H1 (cell line): ENCODE measurements around the gene GSE1.

Source experiments
- BACH1 ChIP-seq: IDR thresholded peaks from 2 replicates; pipeline ENCODE4 v1.6.1; 2012; ENCODE audit warnings: low read length, improper control_type of control experiment
- EZH2 ChIP-seq: fragments of 200-600 bp; sonication (generic); IDR thresholded peaks from 2 replicates; pipeline ENCODE4 v1.7.1; 2012; ENCODE audit warnings: low read depth, mild to moderate bottlenecking, moderate library complexity, low read length, inconsistent platforms; ENCODE audit not compliant: severe bottlenecking
- JUND ChIP-seq: IDR thresholded peaks from 2 replicates; pipeline ENCODE4 v1.6.1; 2011; ENCODE audit warnings: mild to moderate bottlenecking, improper control_type of control experiment, low read length
- POLR2A ChIP-seq, 2 experiments: IDR thresholded peaks; 1 replicate in 1 of 2; 2 replicates in 1 of 2; pipeline ENCODE4 v1.6.1; 2011; ENCODE audit warnings: low read depth in 2 of 2, low read length in 2 of 2, mild to moderate bottlenecking in 2 of 2; ENCODE audit errors: control extremely low read depth in 1 of 2
- POLR2AphosphoS5 ChIP-seq: IDR thresholded peaks from 2 replicates; pipeline ENCODE4 v1.6.1; 2011; ENCODE audit warnings: low read depth, low read length
- RAD21 ChIP-seq, 2 experiments: IDR thresholded peaks in 1 of 2; conservative IDR thresholded peaks in 1 of 2; 2 replicates each; pipeline ENCODE4 v1.6.1; 2011; ENCODE audit warnings: low read depth in 2 of 2, low read length in 2 of 2, improper control_type of control experiment in 1 of 2, inconsistent platforms in 1 of 2, mild to moderate bottlenecking in 1 of 2, moderate library complexity in 1 of 2
- SIRT6 ChIP-seq: IDR thresholded peaks from one replicate; pipeline ENCODE4 v1.7.1; 2012; ENCODE audit warnings: low read length, inconsistent platforms
- YY1 ChIP-seq: IDR thresholded peaks from 2 replicates; pipeline ENCODE4 v1.6.1; 2011; ENCODE audit warnings: low read depth, mild to moderate bottlenecking, low read length
- TF ChIP-seq, protein P1 (sequence below), 3 experiments: IDR thresholded peaks; 1 replicate in 2 of 3; 2 replicates in 1 of 3; pipeline versions ENCODE4 v1.5.1 to v1.6.1; 2011; ENCODE audit warnings: low read length in 3 of 3, mild to moderate bottlenecking in 3 of 3, inconsistent platforms in 2 of 3, low read depth in 1 of 3, moderate library complexity in 1 of 3; ENCODE audit not compliant: insufficient read depth in 1 of 3; ENCODE audit errors: control extremely low read depth in 1 of 3

GRCh38 chr16:85608515-85608885 is 4.6 kb upstream of the GSE1 start:
- TF ChIP-seq RAD21 (IDR thresholded peaks at IDR 0.05 in 1 of 2, conservative IDR thresholded peaks at IDR 0.05 in 1 of 2; ENCODE audit: low read depth in 2 of 2, low read length in 2 of 2) (no peak), POLR2A (IDR thresholded peaks at IDR 0.05; ENCODE audit: control extremely low read depth in 1 of 2, low read depth in 2 of 2, low read length in 2 of 2) (no peak), YY1 (no peak), JUND (no peak), POLR2AphosphoS5 (no peak), SIRT6 (no peak), BACH1 (no peak), EZH2 (no peak)
- TF ChIP-seq, protein P1, sequence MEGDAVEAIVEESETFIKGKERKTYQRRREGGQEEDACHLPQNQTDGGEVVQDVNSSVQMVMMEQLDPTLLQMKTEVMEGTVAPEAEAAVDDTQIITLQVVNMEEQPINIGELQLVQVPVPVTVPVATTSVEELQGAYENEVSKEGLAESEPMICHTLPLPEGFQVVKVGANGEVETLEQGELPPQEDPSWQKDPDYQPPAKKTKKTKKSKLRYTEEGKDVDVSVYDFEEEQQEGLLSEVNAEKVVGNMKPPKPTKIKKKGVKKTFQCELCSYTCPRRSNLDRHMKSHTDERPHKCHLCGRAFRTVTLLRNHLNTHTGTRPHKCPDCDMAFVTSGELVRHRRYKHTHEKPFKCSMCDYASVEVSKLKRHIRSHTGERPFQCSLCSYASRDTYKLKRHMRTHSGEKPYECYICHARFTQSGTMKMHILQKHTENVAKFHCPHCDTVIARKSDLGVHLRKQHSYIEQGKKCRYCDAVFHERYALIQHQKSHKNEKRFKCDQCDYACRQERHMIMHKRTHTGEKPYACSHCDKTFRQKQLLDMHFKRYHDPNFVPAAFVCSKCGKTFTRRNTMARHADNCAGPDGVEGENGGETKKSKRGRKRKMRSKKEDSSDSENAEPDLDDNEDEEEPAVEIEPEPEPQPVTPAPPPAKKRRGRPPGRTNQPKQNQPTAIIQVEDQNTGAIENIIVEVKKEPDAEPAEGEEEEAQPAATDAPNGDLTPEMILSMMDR (IDR thresholded peaks at IDR 0.05; ENCODE audit: control extremely low read depth in 1 of 3, insufficient read depth in 1 of 3, low read depth in 1 of 3, low read length in 3 of 3) = no peak
